Globus pallidus (tissue), 1 donor: ENCODE measurements around the gene FBF1.
"Not testable (repeated sequence)": the region's sequence is repeated elsewhere in the genome, so short reads cannot be mapped to it uniquely, and the experiment has no call there.

Source experiments
- DNase-seq: peaks from one replicate; pipeline ENCODE4 v3.0.0-alpha.2; 2015; ENCODE audit warnings: low spot score

FBF1 gene

GRCh38 chr17:75876190-75876937 is 64.5 kb downstream of the FBF1 start:
- DNase-seq = no peak

GRCh38 chr17:75875940-75876189 is 65.0 kb downstream of the FBF1 start:
- peak; percentile 50 for DNase-seq

DNA sequence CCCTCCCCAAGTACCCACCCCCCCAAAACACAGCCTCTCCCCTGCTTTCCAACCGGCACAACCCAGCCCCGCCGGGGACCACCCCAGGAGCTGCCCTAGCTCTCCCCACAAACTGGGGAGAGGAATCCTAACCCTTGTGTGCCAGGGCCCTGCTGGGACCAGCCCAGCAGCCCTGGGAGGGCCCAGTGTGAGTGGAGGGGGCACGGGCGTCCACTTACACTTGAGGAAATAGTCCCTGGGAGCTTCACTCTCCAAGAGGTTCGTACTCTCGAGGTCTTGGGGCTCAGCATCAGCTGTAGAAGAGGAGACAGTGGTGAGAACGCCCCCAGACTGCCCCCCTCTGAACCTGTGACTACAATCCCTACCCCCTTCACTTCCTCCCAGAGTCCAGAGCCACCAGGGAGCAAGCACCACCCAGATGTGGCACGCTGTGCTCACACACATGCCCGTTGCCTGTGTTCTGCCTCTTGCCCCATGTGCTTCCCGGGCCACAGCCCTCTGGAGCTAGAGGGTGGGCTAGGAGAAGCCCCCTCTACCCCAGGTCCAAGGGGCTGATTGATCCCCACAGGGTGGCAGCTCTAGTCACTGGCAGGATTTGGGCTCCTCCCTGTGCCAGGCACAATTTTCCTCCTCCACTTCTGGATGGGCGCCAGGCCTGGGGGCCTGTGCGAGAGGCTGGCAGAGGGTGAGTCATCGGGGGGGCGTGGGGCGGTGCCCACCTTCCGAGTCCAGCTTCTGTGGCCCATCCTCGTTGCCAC is 65.5 kb downstream of the FBF1 start:
- peak; percentile 54 for DNase-seq

GRCh38 chr17:75874323-75875181 is 66.3 kb downstream of the FBF1 start:
- DNase-seq = no peak

GRCh38 chr17:75873587-75874322 is 67.1 kb downstream of the FBF1 start:
- DNase-seq = no peak

DNA sequence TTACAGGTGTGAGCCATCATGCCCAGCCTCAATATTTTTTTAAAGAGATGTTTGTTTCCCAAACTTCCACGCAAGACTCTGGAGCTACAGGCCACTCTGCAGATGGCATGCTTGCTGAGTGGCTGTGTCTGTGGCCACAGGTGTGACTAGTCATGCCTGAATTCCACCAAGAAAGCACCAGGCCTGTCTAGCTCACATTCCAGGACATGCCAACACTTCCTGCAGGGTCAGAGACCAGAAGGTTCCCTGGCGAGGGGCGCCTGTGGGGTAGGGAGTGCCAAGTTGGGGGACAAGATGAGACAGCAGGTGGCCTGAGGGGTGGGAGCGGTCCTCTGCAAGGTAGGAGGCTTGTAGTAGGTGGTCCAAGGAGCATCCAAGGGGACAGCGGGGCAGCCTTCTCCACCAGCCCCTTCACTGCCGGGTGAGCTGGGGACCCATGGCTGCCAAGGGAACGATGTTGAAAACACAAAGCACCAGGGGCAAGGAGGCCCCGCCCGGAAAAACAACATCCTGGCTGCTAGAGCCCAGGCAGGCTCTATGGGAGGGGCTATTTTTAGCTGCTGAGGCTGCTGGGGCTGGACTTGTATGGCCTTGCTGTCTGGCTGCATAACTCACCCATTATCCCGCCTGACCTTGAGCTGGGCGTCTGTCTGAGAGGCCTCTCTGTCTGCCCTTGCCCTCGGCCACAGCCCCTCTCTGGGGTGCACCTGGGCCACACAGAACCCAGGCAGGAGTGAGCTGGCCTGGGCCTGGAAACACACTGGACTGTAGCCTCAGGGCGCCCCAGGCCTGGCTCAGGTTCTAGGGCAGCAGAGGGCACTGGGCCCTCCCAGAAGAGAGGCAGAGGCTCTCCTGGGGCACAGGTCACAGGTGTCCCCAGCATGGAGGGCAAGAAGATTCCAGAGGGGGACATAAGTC is 68.1 kb downstream of the FBF1 start:
- peak; percentile 70 for DNase-seq

GRCh38 chr17:75870228-75870627 is 70.6 kb downstream of the FBF1 start:
- not testable (repeated sequence) for DNase-seq

DNA sequence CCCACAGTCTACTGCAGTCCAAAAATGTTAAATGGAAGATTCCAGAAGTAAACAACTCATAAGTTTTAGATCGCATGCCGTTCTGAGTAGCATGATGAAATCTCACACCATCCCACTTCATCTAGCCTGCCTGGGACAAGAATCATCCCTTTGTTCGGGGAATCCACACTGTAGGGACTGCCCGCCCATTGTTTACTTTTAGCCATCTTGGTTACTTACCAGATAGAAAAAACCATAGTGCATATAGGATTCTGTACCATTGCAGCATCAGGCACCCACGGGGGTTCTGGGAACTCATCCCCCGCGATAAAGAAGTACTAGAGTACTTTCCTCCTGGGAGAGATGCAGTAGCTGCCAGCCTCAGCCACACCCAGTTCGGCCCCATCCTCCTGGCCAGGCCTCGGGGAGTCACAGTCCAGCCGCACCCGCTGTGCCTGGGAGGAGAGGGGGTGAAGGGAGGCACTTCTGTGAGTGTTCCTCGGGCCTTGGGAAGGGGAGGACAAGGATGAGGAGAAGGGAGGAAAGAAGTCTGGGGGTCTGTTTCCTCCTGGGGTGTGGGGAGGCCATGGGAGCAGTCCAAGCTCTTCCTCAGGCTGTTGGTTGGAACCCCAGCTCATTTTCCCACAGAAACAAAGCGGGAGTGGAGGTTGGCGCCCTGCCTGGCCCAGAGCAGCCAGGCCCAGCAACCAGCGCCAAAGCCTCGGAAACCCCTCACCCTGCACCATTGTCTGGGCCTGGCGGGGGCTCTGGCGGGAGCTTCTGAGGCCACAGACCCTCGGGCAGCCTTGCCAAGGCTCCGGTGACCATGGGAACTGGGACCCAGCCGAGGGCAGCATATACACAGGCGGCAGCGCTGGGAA is 71.3 kb downstream of the FBF1 start:
- DNase-seq = peak; percentile 89

- DNase-seq = not testable (repeated sequence)
Observed at GRCh38 chr17:75868730-75869281, 72.0 kb downstream of the FBF1 start.

DNA sequence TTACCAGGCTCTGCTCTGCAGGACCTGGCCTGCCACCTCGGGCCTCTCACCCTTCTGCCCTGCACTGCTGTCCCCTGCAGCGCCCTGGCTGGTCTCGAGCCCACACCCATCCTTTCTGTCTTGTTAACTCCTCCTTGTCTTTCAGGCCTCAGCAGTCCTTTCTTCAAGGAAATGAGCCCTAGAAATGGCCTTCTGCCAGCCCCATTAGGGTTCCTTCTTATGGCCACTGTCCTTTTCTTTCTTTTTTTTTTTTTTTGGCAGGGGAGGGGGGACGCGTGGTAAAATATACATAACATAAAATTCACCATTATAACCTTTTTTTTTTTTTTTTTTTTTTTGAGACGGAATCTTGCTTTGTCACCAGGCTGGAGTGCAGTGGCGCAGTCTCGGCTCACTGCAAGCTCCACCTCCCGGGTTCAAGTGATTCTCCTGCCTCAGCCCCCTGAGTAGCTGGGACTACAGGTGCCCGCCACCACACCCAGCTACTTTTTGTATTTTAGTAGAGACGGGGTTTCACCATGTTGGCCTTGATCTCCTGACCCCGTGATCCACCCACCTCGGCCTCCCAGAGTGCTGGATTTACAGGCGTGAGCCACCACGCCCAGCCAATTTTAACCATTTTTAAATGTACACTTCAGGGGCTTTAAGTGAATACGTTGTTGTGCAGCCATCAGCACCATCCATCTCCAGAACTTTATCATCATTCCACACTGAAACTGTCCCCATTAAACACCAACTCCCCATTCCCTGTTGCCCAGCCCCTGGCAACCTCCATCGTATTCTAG is 75.2 kb downstream of the FBF1 start:
- not testable (repeated sequence) for DNase-seq

DNA sequence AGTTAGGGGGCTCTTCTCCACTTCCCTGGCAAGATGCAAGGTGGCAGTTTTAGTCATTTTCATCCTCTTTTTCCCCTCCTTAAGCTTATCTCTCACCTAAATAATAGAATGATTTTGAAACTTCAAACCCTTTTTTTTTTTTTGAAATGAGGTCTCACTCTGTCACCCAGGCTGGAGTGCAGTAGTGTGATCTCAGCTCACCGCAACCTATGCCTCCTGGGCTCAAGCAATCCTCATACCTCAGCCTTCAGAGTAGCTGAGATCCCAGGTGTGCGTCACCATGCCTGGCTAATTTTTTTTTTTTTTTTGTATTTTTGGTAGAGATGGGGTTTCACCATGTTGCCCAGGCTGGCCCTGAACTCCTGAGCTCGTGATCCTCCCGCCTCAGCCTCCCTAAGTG is 76.0 kb downstream of the FBF1 start:
- not testable (repeated sequence) for DNase-seq

DNA sequence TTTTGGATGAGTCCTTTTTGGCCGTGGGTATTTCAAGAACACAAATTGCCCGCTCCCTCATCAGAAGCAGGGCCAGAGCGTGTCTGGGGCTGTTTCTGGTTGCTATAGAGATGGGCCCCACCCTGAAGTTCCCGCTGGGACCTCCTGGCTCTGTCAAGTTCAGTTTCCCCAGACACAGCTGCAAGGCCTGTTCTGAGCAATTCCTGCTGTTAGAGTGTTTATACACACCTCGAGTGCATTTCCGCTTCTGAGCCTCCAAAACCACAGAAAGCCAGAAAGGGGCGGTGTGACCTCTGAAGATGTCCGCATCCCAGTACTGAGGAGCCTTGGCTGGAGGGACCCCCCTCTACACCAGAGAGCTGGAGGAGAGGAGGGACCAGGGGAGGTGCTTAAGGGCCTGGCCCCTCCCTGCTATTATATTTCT is 76.4 kb downstream of the FBF1 start:
- DNase-seq = no peak

- DNase-seq = no peak
Observed at GRCh38 chr17:75861927-75862317, 78.9 kb downstream of the FBF1 start.
